OCI-LY3 (cell line): ENCODE measurements around the gene BCL2L13.

Experiments used
- H2AFZ ChIP-seq: fragments of 200-600, 300-600 bp; shearing (Covaris generic); 2 replicates; pipeline ENCODE4 v1.6.0; 2014; ENCODE audit warnings: antibody characterized with exemption, low read depth, low read length
- H3K27ac ChIP-seq: fragments of 200-600, 300-600 bp; sonication (generic); 2 replicates; pipeline ENCODE4 v1.5.1; 2014; ENCODE audit warnings: mild to moderate bottlenecking, low read length, moderate library complexity, mixed read lengths
- H3K27me3 ChIP-seq: fragments of 200-600, 300-600 bp; sonication (generic); 2 replicates; pipeline ENCODE4 v1.6.1; 2014; ENCODE audit warnings: low read depth, low read length, mixed read lengths
- H3K36me3 ChIP-seq: fragments of 200-600, 300-600 bp; sonication (generic); replicated peaks from 2 replicates; pipeline ENCODE3; 2014; ENCODE audit warnings: low read depth, low read length, mixed read lengths
- H3K4me1 ChIP-seq: fragments of 300-600, 200-600 bp; sonication (generic); 2 replicates; pipeline ENCODE4 v1.6.1; 2014; ENCODE audit warnings: low read length, mixed read lengths
- H3K4me2 ChIP-seq: fragments of 200-600, 300-600 bp; sonication (generic); 2 replicates; pipeline ENCODE4 v1.6.1; 2014; ENCODE audit warnings: low read length, mixed read lengths
- H3K4me3 ChIP-seq: fragments of 300-600, 200-600 bp; sonication (generic); 2 replicates; pipeline ENCODE4 v1.5.1; 2014; ENCODE audit warnings: antibody characterized with exemption, mild to moderate bottlenecking, low read length, moderate library complexity
- H3K79me2 ChIP-seq: fragments of 300-600, 200-600 bp; shearing (Covaris generic); 2 replicates; pipeline ENCODE4 v1.6.1; 2014; ENCODE audit warnings: mild to moderate bottlenecking, low read length, mixed read lengths
- H3K9ac ChIP-seq: fragments of 300-600, 200-600 bp; shearing (Covaris generic); 2 replicates; pipeline ENCODE4 v1.6.0; 2014; ENCODE audit warnings: mild to moderate bottlenecking, low read length, moderate library complexity
- H3K9me3 ChIP-seq: fragments of 200-600, 300-600 bp; shearing (Covaris generic); 2 replicates; pipeline ENCODE4 v1.6.1; 2014; ENCODE audit warnings: low read length, mixed read lengths; ENCODE audit not compliant: insufficient read depth
- H4K20me1 ChIP-seq: fragments of 200-600, 300-600 bp; sonication (generic); 2 replicates; pipeline ENCODE4 v1.6.1; 2016; ENCODE audit warnings: low read length, mixed read lengths; ENCODE audit not compliant: insufficient read depth
- CTCF ChIP-seq: fragments of 200-600, 300-600 bp; sonication (generic); IDR thresholded peaks from 2 replicates; pipeline ENCODE4 v1.5.1; 2014; ENCODE audit warnings: antibody characterized with exemption, low read length, low read depth
- EZH2phosphoT487 ChIP-seq: fragments of 200-600 bp; shearing (Covaris generic); IDR thresholded peaks from 2 replicates; pipeline ENCODE4 v1.6.1; 2018; ENCODE audit warnings: antibody characterized with exemption, mixed run types, low read depth

The BCL2L13 gene

GRCh38 chr22:17700778-17701177 is 62.2 kb downstream of the BCL2L13 start:
- Histone ChIP-seq H2AFZ (no peak overlapping the region), H3K4me1 (peaks cover 5% of the 10 kb centered on the region), H3K79me2 (no peaks in the 10 kb centered on the region), H3K9ac (no peak overlapping the region), H3K27me3 (no peaks in the 10 kb centered on the region), H3K36me3 (peaks cover 17% of the 10 kb centered on the region), H3K27ac (no peak overlapping the region), H3K9me3 (no peaks in the 10 kb centered on the region), H4K20me1 (no peaks in the 10 kb centered on the region), H3K4me3 (no peak overlapping the region), H3K4me2 (no peak overlapping the region)
- TF ChIP-seq CTCF (no peak), EZH2phosphoT487 (no peak)

- H3K9me3 ChIP-seq, result no peaks in the 10 kb centered on the region
- no peaks in the 10 kb centered on the region for H4K20me1 ChIP-seq
- peaks cover 23% of the 10 kb centered on the region for H3K79me2 ChIP-seq
- no peak overlapping the region for H3K27ac ChIP-seq
- H3K4me1 ChIP-seq, result peaks cover 26% of the 10 kb centered on the region
- TF ChIP-seq CTCF, result no peak
- TF ChIP-seq EZH2phosphoT487, result no peak
- H2AFZ ChIP-seq, result no peak overlapping the region
- no peak overlapping the region for H3K4me2 ChIP-seq
- no peak overlapping the region for H3K4me3 ChIP-seq
- H3K9ac ChIP-seq, result no peak overlapping the region
- H3K27me3 ChIP-seq, result no peaks in the 10 kb centered on the region
- H3K36me3 ChIP-seq, result peaks cover 25% of the 10 kb centered on the region
Observed at GRCh38 chr22:17703811-17704210, 65.3 kb downstream of the BCL2L13 start.

DNA sequence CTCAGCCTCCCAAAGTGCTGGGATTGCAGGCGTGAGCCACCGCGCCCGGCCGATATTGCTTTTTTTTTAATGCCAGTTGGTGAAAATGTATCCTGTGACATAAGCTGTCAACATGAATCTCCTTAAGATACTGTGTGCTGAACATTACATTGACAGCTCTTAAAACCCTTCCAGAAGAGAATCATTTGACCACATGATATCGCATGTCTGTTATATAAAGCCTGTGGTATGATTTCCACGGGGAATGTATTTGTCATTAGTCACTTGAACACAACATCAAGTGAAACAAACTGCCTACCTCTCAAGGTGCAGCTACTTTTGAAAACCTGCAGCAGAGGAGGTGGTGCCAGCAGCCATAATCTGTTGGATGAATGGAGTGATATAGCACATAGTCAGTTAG is 67.0 kb downstream of the BCL2L13 start:
- no peak for TF ChIP-seq CTCF
- TF ChIP-seq EZH2phosphoT487, result no peak
- peak overlapping the region; percentile 36; the same call in 1 of the 2 replicates for H3K9ac ChIP-seq
- peak overlapping the region; percentile 93 for H3K27ac ChIP-seq
- peaks cover 28% of the 10 kb centered on the region for H3K36me3 ChIP-seq
- H3K9me3 ChIP-seq, result no peaks in the 10 kb centered on the region
- H3K4me1 ChIP-seq, result peaks cover 26% of the 10 kb centered on the region
- H3K79me2 ChIP-seq, result peaks cover 39% of the 10 kb centered on the region
- H2AFZ ChIP-seq, result no peak overlapping the region
- H4K20me1 ChIP-seq, result no peaks in the 10 kb centered on the region
- H3K4me3 ChIP-seq, result peak overlapping the region; percentile 44
- no peaks in the 10 kb centered on the region for H3K27me3 ChIP-seq
- peak overlapping the region; percentile 80 for H3K4me2 ChIP-seq

DNA sequence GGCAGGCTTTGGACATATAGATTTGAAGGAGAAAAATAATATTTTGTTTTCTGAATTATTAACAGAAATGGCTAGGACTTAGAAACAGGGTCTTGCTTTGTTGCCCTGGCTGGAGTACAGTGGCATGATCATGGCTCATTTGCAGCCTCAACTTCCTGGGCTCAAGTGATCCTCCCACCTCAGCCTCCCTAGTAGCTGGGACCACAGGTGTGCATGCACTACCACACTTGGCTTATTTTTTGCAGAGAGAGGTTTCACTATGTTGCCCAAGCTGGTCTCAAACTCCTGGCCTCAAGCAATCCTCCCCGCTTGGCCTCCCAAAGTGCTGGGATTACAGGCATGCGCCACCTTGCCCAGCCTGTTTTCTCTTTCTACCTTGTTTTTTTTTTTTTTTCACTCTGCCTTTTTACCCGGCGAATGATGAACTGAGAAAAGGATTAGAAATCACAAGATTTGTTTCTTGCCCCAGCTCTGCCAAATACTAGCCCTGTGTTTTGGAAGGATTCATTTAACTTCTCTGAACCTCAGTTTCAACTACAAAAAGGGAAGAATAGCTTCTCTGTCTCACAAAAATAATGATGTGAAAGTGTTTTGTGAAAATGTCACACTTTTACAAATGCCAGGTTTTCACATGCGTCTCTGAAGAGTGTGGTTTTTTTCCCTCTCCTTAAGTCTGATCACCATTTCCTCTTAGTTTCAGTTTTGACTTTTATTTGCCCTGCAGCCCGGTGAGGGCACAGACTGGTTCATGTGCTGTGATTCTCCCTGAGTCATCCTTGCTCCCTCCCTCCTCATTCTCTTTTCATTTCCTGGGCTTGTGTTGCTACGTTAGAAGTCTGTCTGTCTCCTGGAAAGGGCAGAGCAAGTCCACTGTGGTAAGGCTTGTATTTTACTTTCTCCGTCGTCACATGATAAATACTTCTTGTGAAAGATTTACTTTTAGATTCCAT is 67.7 kb downstream of the BCL2L13 start:
- Histone ChIP-seq H3K4me2 (peak overlapping the region; percentile 80), H3K4me3 (peak overlapping the region; percentile 79), H2AFZ (no peak overlapping the region), H3K27ac (peak overlapping the region; percentile 93), H3K27me3 (no peaks in the 10 kb centered on the region), H3K79me2 (peaks cover 44% of the 10 kb centered on the region), H3K9me3 (no peaks in the 10 kb centered on the region), H3K36me3 (peaks cover 29% of the 10 kb centered on the region), H4K20me1 (0 out of 2 replicates have a peak, but pooled peaks cover under 1% of the 10 kb centered on the region), H3K4me1 (peaks cover 26% of the 10 kb centered on the region), H3K9ac (peak overlapping the region; percentile 85)
- TF ChIP-seq EZH2phosphoT487 (no peak), CTCF (no peak; the same call in 1 of the 2 replicates)
